Liver (tissue), 9 donors: ENCODE measurements around the gene TBC1D5. TPM values are rescaled to one million over a fixed set of nuclear protein-coding genes. Genes with fewer than 3 reads are reported as not detected.

ENCODE experiments used
- DNase-seq: peaks from one replicate; pipeline ENCODE4 v3.0.0-alpha.2; 2017; ENCODE audit warnings: low spot score
- H3K27ac ChIP-seq, 2 donors: one replicate each; pipeline ENCODE4 v1.7.0; 2013; ENCODE audit warnings: inconsistent platforms in 2 of 2, low read length in 2 of 2, control low read depth in 1 of 2, low read depth in 1 of 2, mild to moderate bottlenecking in 1 of 2
- H3K27me3 ChIP-seq, 4 donors: one replicate each; pipeline versions ENCODE4 v1.6.1 to v1.7.0; 2013; ENCODE audit warnings: low read length in 3 of 4, inconsistent platforms in 1 of 4, mild to moderate bottlenecking in 1 of 4, moderate library complexity in 1 of 4; ENCODE audit not compliant: control insufficient read depth in 4 of 4, insufficient read depth in 4 of 4
- H3K36me3 ChIP-seq, 4 donors: one replicate each; pipeline versions ENCODE4 v1.6.1 to v1.7.0; 2013; ENCODE audit warnings: low read length in 3 of 4, mild to moderate bottlenecking in 3 of 4, low read depth in 1 of 4, moderate library complexity in 1 of 4; ENCODE audit not compliant: control insufficient read depth in 4 of 4, insufficient read depth in 3 of 4
- H3K4me1 ChIP-seq, 4 donors: one replicate each; pipeline versions ENCODE4 v1.6.1 to v1.7.0; 2013; ENCODE audit warnings: low read length in 3 of 4, mild to moderate bottlenecking in 3 of 4, moderate library complexity in 1 of 4; ENCODE audit not compliant: control insufficient read depth in 4 of 4, insufficient read depth in 4 of 4
- H3K4me3 ChIP-seq, 3 donors: one replicate each; pipeline versions ENCODE4 v1.6.1 to v1.7.0; 2013; ENCODE audit warnings: low read length in 3 of 3, control low read depth in 1 of 3, low read depth in 1 of 3, mild to moderate bottlenecking in 1 of 3
- H3K9ac ChIP-seq, 2 donors: one replicate each; pipeline ENCODE4 v1.7.0; 2013; ENCODE audit warnings: low read length in 2 of 2, mild to moderate bottlenecking in 2 of 2, moderate library complexity in 2 of 2, control low read depth in 1 of 2, low read depth in 1 of 2
- H3K9me3 ChIP-seq, 4 donors: one replicate each; pipeline versions ENCODE4 v1.6.1 to v1.7.0; 2013; ENCODE audit warnings: low read length in 3 of 4; ENCODE audit not compliant: control insufficient read depth in 4 of 4
- ATF3 ChIP-seq: IDR thresholded peaks from 2 replicates; pipeline ENCODE4 v1.6.1; 2016; ENCODE audit warnings: antibody characterized with exemption
- CTCF ChIP-seq: fragments of 150-350 bp; IDR thresholded peaks from 2 replicates; pipeline ENCODE4 v1.5.1; 2017; ENCODE audit warnings: improper control_type of control experiment, low read depth, low read length; ENCODE audit not compliant: missing input control
- EGR1 ChIP-seq, 2 donors: IDR thresholded peaks; 2 replicates each; pipeline ENCODE4 v1.6.1; 2016 to 2018; ENCODE audit warnings: antibody characterized with exemption in 2 of 2, low read depth in 2 of 2
- FOXA1 ChIP-seq: IDR thresholded peaks from 2 replicates; pipeline ENCODE4 v1.6.1; 2016; ENCODE audit warnings: antibody characterized with exemption
- FOXA2 ChIP-seq: IDR thresholded peaks from 2 replicates; pipeline ENCODE4 v1.6.1; 2016; ENCODE audit warnings: antibody characterized with exemption
- GABPA ChIP-seq, 2 donors: IDR thresholded peaks in 1 of 2; conservative IDR thresholded peaks in 1 of 2; 2 replicates each; pipeline ENCODE4 v1.6.1; 2016; ENCODE audit warnings: antibody characterized with exemption in 2 of 2, mild to moderate bottlenecking in 1 of 2, moderate library complexity in 1 of 2
- HNF4A ChIP-seq, 2 donors: conservative IDR thresholded peaks; 2 replicates each; pipeline ENCODE4 v1.6.1; 2016; ENCODE audit warnings: antibody characterized with exemption in 2 of 2, mild to moderate bottlenecking in 2 of 2
- HNF4G ChIP-seq: IDR thresholded peaks from 2 replicates; pipeline ENCODE4 v1.6.1; 2016; ENCODE audit warnings: antibody characterized with exemption
- JUND ChIP-seq, 2 donors: IDR thresholded peaks; 2 replicates each; pipeline ENCODE4 v1.6.1; 2016; ENCODE audit warnings: antibody characterized with exemption in 2 of 2
- MAX ChIP-seq: IDR thresholded peaks from 2 replicates; pipeline ENCODE4 v1.6.1; 2016; ENCODE audit warnings: antibody characterized with exemption
- NR2F2 ChIP-seq: IDR thresholded peaks from 2 replicates; pipeline ENCODE4 v1.6.1; 2016; ENCODE audit warnings: antibody characterized with exemption
- RAD21 ChIP-seq, 2 donors: IDR thresholded peaks; 2 replicates each; pipeline ENCODE4 v1.6.1; 2016; ENCODE audit warnings: antibody characterized with exemption in 2 of 2, mild to moderate bottlenecking in 2 of 2
- REST ChIP-seq: IDR thresholded peaks from 2 replicates; pipeline ENCODE4 v1.6.1; 2016; ENCODE audit warnings: antibody characterized with exemption, mild to moderate bottlenecking
- RXRA ChIP-seq, 2 donors: IDR thresholded peaks; 2 replicates each; pipeline ENCODE4 v1.6.1; 2017 to 2018; ENCODE audit warnings: antibody characterized with exemption in 2 of 2, mild to moderate bottlenecking in 1 of 2
- SP1 ChIP-seq: IDR thresholded peaks from 2 replicates; pipeline ENCODE4 v1.6.1; 2018; ENCODE audit warnings: antibody characterized with exemption, mild to moderate bottlenecking
- TAF1 ChIP-seq: conservative IDR thresholded peaks from 2 replicates; pipeline ENCODE4 v1.6.1; 2016; ENCODE audit warnings: antibody characterized with exemption, mild to moderate bottlenecking
- YY1 ChIP-seq: IDR thresholded peaks from 2 replicates; pipeline ENCODE4 v1.6.1; 2016; ENCODE audit warnings: antibody characterized with exemption, mild to moderate bottlenecking
- ZBTB33 ChIP-seq: IDR thresholded peaks from 2 replicates; pipeline ENCODE4 v1.6.1; 2016; ENCODE audit warnings: antibody characterized with exemption
- WGBS: extraction: QIAGEN DNeasy Blood & Tissue Kit; methylation state at CpG from one replicate; pipeline ENCODE4 v1.1.7; 2013; 5-methylcytosine and 5-hydroxymethylcytosine counted together
- polyA plus RNA-seq, 2 donors: library from polyadenylated mRNA; stranded (reverse) in 1 of 2; unstranded in 1 of 2; fragments of 200-250 nt in 1 of 2; fragments of >200 nt in 1 of 2; fragmentation: Nextera tagmentation in 1 of 2; extraction: Ambion mirVana in 1 of 2; gene quantifications; one replicate each; pipeline versions ENCODE4 v1.2.1 to v1.2.3, GENCODE V29; 2013 to 2015
- total RNA-seq, 2 donors: library from RNA; depleted of rRNA; stranded (reverse); fragments of >200 nt; gene quantifications; one replicate each; pipeline ENCODE4 v1.2.3, GENCODE V29; 2014
- donor health status: healthy.
- donor health status: healthy.
- donor health status: healthy.
- donor health status: healthy.
- donor health status: healthy.

Gene TBC1D5
- total and polyA plus RNA-seq, 4 donors: 9.1 to 45.6 (median 25.6) TPM

GRCh38 chr3:17743658-17743995 is 1.2 kb upstream of the TBC1D5 start:
- TF ChIP-seq JUND (IDR thresholded peaks at IDR 0.05) (no peak), MAX (no peak), SP1 (no peak), YY1 (no peak), ZBTB33 (no peak), ATF3 (no peak), RAD21 (IDR thresholded peaks at IDR 0.05) (no peak)
- no peak overlapping the region for H3K4me3 ChIP-seq
- WGBS: 27% methylated on average over 1 of the region's 1 CpG

GRCh38 chr3:17742880-17743657 is 638 bp upstream of the TBC1D5 start:
- 1% methylated on average over 12 of the region's 12 CpGs for WGBS
- Histone ChIP-seq H3K36me3 (no peaks in the 10 kb centered on the region), H3K4me1 (peaks cover 4 to 43% (median 21%) of the 10 kb centered on the region in 4 donors), H3K9me3 (no peaks in the 10 kb centered on the region), H3K9ac (peak overlapping the region; percentile 42 to 89), H3K27me3 (no peaks in the 10 kb centered on the region), H3K27ac (peak overlapping the region; percentile 98 to 100), H3K4me3 (peak overlapping the region; percentile 59 to 97 (median 82))
- TF ChIP-seq REST: peak; percentile 8
- no peak for TF ChIP-seq NR2F2
- TF ChIP-seq HNF4A (conservative IDR thresholded peaks at IDR 0.05): no peak
- TF ChIP-seq ZBTB33: no peak
- no peak for TF ChIP-seq RXRA (IDR thresholded peaks at IDR 0.05)
- TF ChIP-seq SP1: no peak
- no peak for TF ChIP-seq FOXA2
- TF ChIP-seq ATF3: no peak
- no peak for TF ChIP-seq HNF4G
- TF ChIP-seq FOXA1: no peak
- no peak for TF ChIP-seq CTCF
- TF ChIP-seq TAF1: no peak
- TF ChIP-seq RAD21 (IDR thresholded peaks at IDR 0.05): peak in 1 of 2 donors; percentile 25
- TF ChIP-seq MAX: peak; percentile 5
- no peak for TF ChIP-seq EGR1 (IDR thresholded peaks at IDR 0.05; ENCODE audit: low read depth in 2 of 2)
- no peak for TF ChIP-seq JUND (IDR thresholded peaks at IDR 0.05)
- TF ChIP-seq YY1: no peak
- TF ChIP-seq GABPA (IDR thresholded peaks at IDR 0.05 in 1 of 2, conservative IDR thresholded peaks at IDR 0.05 in 1 of 2): no peak
- no peak for DNase-seq

More at GRCh38 chr3:17743658-17743995, 1.2 kb upstream of the TBC1D5 start:
- Histone ChIP-seq H3K9me3 (no peaks in the 10 kb centered on the region), H3K4me1 (peaks cover 4 to 42% (median 21%) of the 10 kb centered on the region in 4 donors), H3K27me3 (no peaks in the 10 kb centered on the region), H3K9ac (peak overlapping the region; percentile 42 to 89), H3K36me3 (no peaks in the 10 kb centered on the region), H3K27ac (peak overlapping the region; percentile 98 to 100)
- no peak for DNase-seq
